Measurements from ENCODE around the gene HMGN4. TPM values are rescaled to one million over a fixed set of nuclear protein-coding genes. Genes with fewer than 3 reads are reported as not detected.

The HMGN4 gene
- polyA plus RNA-seq, 1 of the 3 experiments (the other 2 are of a cell fraction) = 76.3 TPM

- no peak overlapping the region for H3K9ac ChIP-seq
- POLR2A ChIA-PET = no interaction called here
Observed at GRCh38 chr6:26575494-26575939, 37.4 kb downstream of the HMGN4 start.

More at GRCh38 chr6:26575494-26575939, 37.4 kb downstream of the HMGN4 start:
- peaks cover 4% of the 10 kb centered on the region; the same call in 1 of the 2 replicates for H3K9me3 ChIP-seq
- H3K9me2 ChIP-seq = no peaks in the 10 kb centered on the region
- peaks cover 17% of the 10 kb centered on the region for H3F3A ChIP-seq (replicated peaks; ENCODE audit: insufficient read depth)
- no peaks in the 10 kb centered on the region for H3K79me2 ChIP-seq (ENCODE audit: insufficient read depth)
- no peak overlapping the region for H3K27ac ChIP-seq (ENCODE audit: low read depth in 2 of 2, low read length in 1 of 2)
- no peaks in the 10 kb centered on the region for H3K36me3 ChIP-seq (replicated peaks in 1 of 2; ENCODE audit: control insufficient read depth in 1 of 2, insufficient read depth in 2 of 2, low read length in 1 of 2)
- no peak overlapping the region for H3K4me3 ChIP-seq (ENCODE audit: low read depth in 2 of 2, low read length in 1 of 2)
- no peak for DNase-seq
- no peaks in the 10 kb centered on the region for H4K20me1 ChIP-seq (ENCODE audit: insufficient read depth)
- CTCF ChIA-PET = interaction anchor here (1.0 to 12.1 kb wide), 3 partner anchors 10 to 234 kb away, joined by 3 to 183 read pairs (median 8); partner anchors contain the start of gene ABT1
- no peaks in the 10 kb centered on the region; a peak in 1 of 4 replicates for H3K4me1 ChIP-seq (ENCODE audit: control insufficient read depth in 1 of 2, insufficient read depth in 2 of 2, low read depth in 1 of 2, low read length in 1 of 2)
- no peak overlapping the region for H3K4me2 ChIP-seq
- WGBS (ENCODE audit: low lambda C conversion rate) = 83% methylated on average over 10 of the region's 10 CpGs
- H2AFZ ChIP-seq (ENCODE audit: low read depth) = no peak overlapping the region
- no peaks in the 10 kb centered on the region for H3K27me3 ChIP-seq (ENCODE audit: insufficient read depth)
- TF ChIP-seq GATA2 (CRISPR knock-in tag; IDR thresholded peaks at IDR 0.05) (no peak), PBX3 (IDR thresholded peaks at IDR 0.05) (no peak), NRF1 (IDR thresholded peaks at IDR 0.05; ENCODE audit: low read depth, low read length) (no peak), USF2 (IDR thresholded peaks at IDR 0.05; ENCODE audit: borderline replicate concordance, low read depth, low read length) (no peak), RCOR1 (IDR thresholded peaks at IDR 0.05; ENCODE audit: low read length) (no peak), FOXJ3 (CRISPR knock-in tag; IDR thresholded peaks at IDR 0.05) (no peak), EZH2phosphoT487 (IDR thresholded peaks at IDR 0.05; ENCODE audit: borderline replicate concordance, low read depth) (no peak), MAX (IDR thresholded peaks at IDR 0.05; ENCODE audit: low read depth) (no peak), RFX5 (IDR thresholded peaks at IDR 0.05; ENCODE audit: low read length) (no peak), IRF3 (IDR thresholded peaks at IDR 0.05; ENCODE audit: low read depth, low read length) (no peak), YY1 (IDR thresholded peaks at IDR 0.05; ENCODE audit: low read depth) (no peak), TCF12 (IDR thresholded peaks at IDR 0.05) (no peak), FOSL2 (IDR thresholded peaks at IDR 0.05; ENCODE audit: borderline replicate concordance, low read depth) (no peak), FOXM1 (IDR thresholded peaks at IDR 0.05; ENCODE audit: low read depth) (no peak), CHD2 (IDR thresholded peaks at IDR 0.05; ENCODE audit: low read length, partially characterized antibody) (no peak), EP300 (IDR thresholded peaks at IDR 0.05; ENCODE audit: borderline replicate concordance in 1 of 2, low read depth in 1 of 2, low read length in 1 of 2) (no peak), RAD21 (IDR thresholded peaks at IDR 0.05; ENCODE audit: low read length) (no peak), CTCF (IDR thresholded peaks at IDR 0.05) (no peak)

All from SK-N-SH (cell line).